Trophoblast cell (in vitro differentiated cells and primary cell): ENCODE data around the gene AGBL4.

Experiments
- DNase-seq, 2 donors: peaks; one replicate each; pipeline ENCODE4 v3.0.0-alpha.2; 2016
- H2AFZ ChIP-seq: 2 replicates; pipeline ENCODE4 v1.6.1; 2013; ENCODE audit warnings: low read length, moderate library complexity, mild to moderate bottlenecking; ENCODE audit not compliant: insufficient read depth, poor library complexity
- H2AK5ac ChIP-seq: 2 replicates; pipeline ENCODE4 v1.6.1; 2013; ENCODE audit warnings: mild to moderate bottlenecking, low read length
- H2BK120ac ChIP-seq: 2 replicates; pipeline ENCODE4 v1.6.1; 2013; ENCODE audit warnings: low read length, mild to moderate bottlenecking, moderate library complexity; ENCODE audit not compliant: insufficient read depth, poor library complexity
- H2BK12ac ChIP-seq: 2 replicates; pipeline ENCODE4 v1.6.1; 2013; ENCODE audit warnings: mild to moderate bottlenecking, low read length, moderate library complexity
- H2BK5ac ChIP-seq: 2 replicates; pipeline ENCODE4 v1.6.1; 2013; ENCODE audit warnings: low read length, low read depth, moderate library complexity, mild to moderate bottlenecking; ENCODE audit not compliant: poor library complexity
- H3K14ac ChIP-seq: 2 replicates; pipeline ENCODE4 v1.6.1; 2013; ENCODE audit warnings: mild to moderate bottlenecking, low read length
- H3K18ac ChIP-seq: 2 replicates; pipeline ENCODE4 v1.6.1; 2013; ENCODE audit warnings: mild to moderate bottlenecking, low read length
- H3K23ac ChIP-seq: 2 replicates; pipeline ENCODE4 v1.6.1; 2013; ENCODE audit warnings: low read length
- H3K27ac ChIP-seq: 2 replicates; pipeline ENCODE4 v1.5.1; 2013; ENCODE audit warnings: low read depth, mild to moderate bottlenecking, inconsistent platforms, low read length, moderate library complexity
- H3K27me3 ChIP-seq: 2 replicates; pipeline ENCODE4 v1.6.1; 2013; ENCODE audit warnings: inconsistent platforms, mild to moderate bottlenecking, low read length, moderate library complexity; ENCODE audit not compliant: insufficient read depth
- H3K36me3 ChIP-seq, 2 experiments: 1 replicate in 1 of 2; 2 replicates in 1 of 2; pipeline ENCODE4 v1.6.1; 2013; ENCODE audit warnings: low read length in 2 of 2, mild to moderate bottlenecking in 2 of 2, moderate library complexity in 1 of 2; ENCODE audit not compliant: insufficient read depth in 2 of 2, control insufficient read depth in 1 of 2
- H3K4ac ChIP-seq: 2 replicates; pipeline ENCODE4 v1.6.1; 2013; ENCODE audit warnings: low read depth, mild to moderate bottlenecking, low read length, moderate library complexity
- H3K4me1 ChIP-seq, 2 experiments: 1 replicate in 1 of 2; 2 replicates in 1 of 2; pipeline ENCODE4 v1.6.1; 2013; ENCODE audit warnings: low read length in 2 of 2, mild to moderate bottlenecking in 2 of 2, moderate library complexity in 1 of 2; ENCODE audit not compliant: insufficient read depth in 2 of 2, control insufficient read depth in 1 of 2
- H3K4me2 ChIP-seq: 2 replicates; pipeline ENCODE4 v1.6.1; 2013; ENCODE audit warnings: inconsistent platforms, mild to moderate bottlenecking, low read length, moderate library complexity
- H3K4me3 ChIP-seq: 2 replicates; pipeline ENCODE4 v1.5.1; 2013; ENCODE audit warnings: mild to moderate bottlenecking, low read depth, low read length, inconsistent platforms
- H3K79me1 ChIP-seq: one replicate; pipeline ENCODE4 v1.6.1; 2013; ENCODE audit warnings: low read length
- H3K79me2 ChIP-seq: 2 replicates; pipeline ENCODE4 v1.6.1; 2013; ENCODE audit warnings: low read length, mild to moderate bottlenecking; ENCODE audit not compliant: control insufficient read depth, insufficient read depth, poor library complexity
- H3K9ac ChIP-seq: 2 replicates; pipeline ENCODE4 v1.6.1; 2013; ENCODE audit warnings: mild to moderate bottlenecking, low read length
- H3K9me3 ChIP-seq: 2 replicates; pipeline ENCODE4 v1.6.1; 2013; ENCODE audit warnings: low read depth, mild to moderate bottlenecking, control low read depth, inconsistent platforms, low read length; ENCODE audit not compliant: insufficient read depth
- H4K12ac ChIP-seq: 2 replicates; pipeline ENCODE4 v1.6.1; 2013; ENCODE audit warnings: low read depth, mild to moderate bottlenecking, low read length, moderate library complexity
- H4K8ac ChIP-seq: 2 replicates; pipeline ENCODE4 v1.6.1; 2013; ENCODE audit warnings: low read depth, mild to moderate bottlenecking, low read length, moderate library complexity
- H4K91ac ChIP-seq: one replicate; pipeline ENCODE4 v1.6.1; 2013; ENCODE audit warnings: low read depth, mild to moderate bottlenecking, low read length, moderate library complexity
- WGBS: extraction: QIAGEN DNeasy Blood & Tissue Kit; methylation state at CpG from one replicate; pipeline ENCODE4 v1.1.7; 2013; ENCODE audit warnings: missing lambda C conversion rate; ENCODE audit not compliant: insufficient read length, insufficient coverage; ENCODE audit errors: extremely low coverage; 5-methylcytosine and 5-hydroxymethylcytosine counted together

Gene AGBL4

DNA sequence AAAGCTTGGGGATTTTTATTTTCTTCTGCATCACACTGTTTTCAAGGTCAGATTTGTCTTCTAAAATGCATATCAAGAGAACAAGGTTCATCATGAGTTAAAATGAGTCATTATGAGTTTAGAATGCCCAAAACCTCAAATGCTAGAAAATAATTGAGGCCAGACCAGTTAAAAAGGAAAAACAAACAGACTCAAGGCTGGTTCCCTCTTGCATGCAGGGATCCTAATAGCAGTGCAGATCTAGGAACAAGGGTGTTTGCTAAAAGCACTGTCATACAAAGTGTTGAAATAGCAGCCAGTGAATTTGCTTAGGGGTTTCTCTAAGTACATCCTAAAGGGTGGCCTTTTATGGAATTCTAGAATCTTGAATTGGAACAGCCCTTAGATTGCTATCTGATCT is 1262.3 kb downstream of the AGBL4 start:
- no peak overlapping the region for H3K14ac ChIP-seq

DNA sequence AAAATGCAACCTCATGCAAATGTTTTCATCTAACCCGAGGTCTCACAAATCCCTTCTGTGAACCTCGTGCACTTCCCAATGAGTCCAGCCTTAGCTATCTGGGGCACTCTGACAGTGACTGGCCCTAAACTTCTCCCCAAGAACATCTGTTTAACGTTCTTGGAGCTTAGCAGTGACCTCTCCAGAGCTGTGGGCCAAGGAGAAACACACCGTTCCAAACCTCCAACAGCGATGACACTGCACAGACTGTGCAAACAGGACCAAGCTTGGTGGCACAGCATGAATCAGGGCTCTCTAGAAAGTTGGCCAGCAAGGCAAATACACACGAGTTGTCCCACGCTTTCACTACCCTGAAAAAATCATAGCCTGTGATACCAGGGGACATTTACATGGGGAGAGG is 1262.9 kb downstream of the AGBL4 start:
- no peak overlapping the region for H3K4ac ChIP-seq
- H3K9ac ChIP-seq = no peak overlapping the region
- H2BK120ac ChIP-seq = no peak overlapping the region
- H3K9me3 ChIP-seq = no peaks in the 10 kb centered on the region
- no peak overlapping the region for H4K91ac ChIP-seq
- no CpG with 5 or more reads among the region's 7 CpGs for WGBS
- H4K8ac ChIP-seq = no peak overlapping the region
- no peaks in the 10 kb centered on the region for H3K27me3 ChIP-seq
- H3K4me3 ChIP-seq = no peak overlapping the region
- H3K4me1 ChIP-seq = no peaks in the 10 kb centered on the region
- H2BK12ac ChIP-seq = no peak overlapping the region
- no peak overlapping the region for H3K14ac ChIP-seq
- H4K12ac ChIP-seq = no peak overlapping the region
- DNase-seq = no peak
- no peak overlapping the region for H2AFZ ChIP-seq
- no peak overlapping the region for H3K18ac ChIP-seq
- no peak overlapping the region for H3K4me2 ChIP-seq
- H2AK5ac ChIP-seq = no peak overlapping the region
- H3K79me1 ChIP-seq = no peaks in the 10 kb centered on the region
- H3K27ac ChIP-seq = no peak overlapping the region
- H2BK5ac ChIP-seq = no peak overlapping the region
- H3K23ac ChIP-seq = no peak overlapping the region
- no peaks in the 10 kb centered on the region for H3K79me2 ChIP-seq
- peaks cover 6 to 7% of the 10 kb centered on the region in 2 experiments for H3K36me3 ChIP-seq

More for the DNA sequence above, 1262.3 kb downstream of the AGBL4 start:
- Histone ChIP-seq H3K79me1 (no peaks in the 10 kb centered on the region), H3K36me3 (peaks cover 6 to 7% of the 10 kb centered on the region in 2 experiments), H2AK5ac (no peak overlapping the region), H2BK5ac (no peak overlapping the region), H3K4me1 (no peaks in the 10 kb centered on the region), H2AFZ (no peak overlapping the region), H4K91ac (no peak overlapping the region), H3K4ac (no peak overlapping the region), H2BK12ac (no peak overlapping the region), H3K18ac (no peak overlapping the region), H3K4me3 (no peak overlapping the region), H3K9me3 (no peaks in the 10 kb centered on the region), H3K27ac (no peak overlapping the region), H3K23ac (no peak overlapping the region), H3K27me3 (no peaks in the 10 kb centered on the region), H4K12ac (no peak overlapping the region), H3K9ac (no peak overlapping the region), H3K4me2 (no peak overlapping the region), H2BK120ac (no peak overlapping the region), H4K8ac (no peak overlapping the region), H3K79me2 (no peaks in the 10 kb centered on the region)
- no peak for DNase-seq

- Histone ChIP-seq H4K8ac (no peak overlapping the region), H3K4me2 (no peak overlapping the region), H3K14ac (no peak overlapping the region), H2AK5ac (no peak overlapping the region), H3K4me1 (no peaks in the 10 kb centered on the region), H3K4ac (no peak overlapping the region), H2BK120ac (no peak overlapping the region), H3K4me3 (no peak overlapping the region), H3K18ac (no peak overlapping the region), H3K79me1 (no peaks in the 10 kb centered on the region), H2BK12ac (no peak overlapping the region), H2BK5ac (no peak overlapping the region), H4K12ac (no peak overlapping the region), H3K9ac (no peak overlapping the region), H3K27ac (no peak overlapping the region), H3K27me3 (no peaks in the 10 kb centered on the region), H3K79me2 (no peaks in the 10 kb centered on the region), H3K36me3 (peaks cover 6 to 7% of the 10 kb centered on the region in 2 experiments), H3K23ac (no peak overlapping the region), H3K9me3 (no peaks in the 10 kb centered on the region), H4K91ac (no peak overlapping the region), H2AFZ (no peak overlapping the region)
- DNase-seq = no peak
- WGBS = no CpG with 5 or more reads among the region's 18 CpGs
These were observed 1264.8 kb downstream of the AGBL4 start for GRCh38 chr1:48758976-48759375.

GRCh38 chr1:48757363-48757762 is 1266.4 kb downstream of the AGBL4 start:
- Histone ChIP-seq H3K18ac (no peak overlapping the region), H3K79me2 (no peaks in the 10 kb centered on the region), H3K4me3 (no peak overlapping the region), H3K36me3 (peaks cover 6 to 7% of the 10 kb centered on the region in 2 experiments), H3K4me2 (no peak overlapping the region), H4K91ac (no peak overlapping the region), H4K8ac (no peak overlapping the region), H3K14ac (no peak overlapping the region), H2AK5ac (no peak overlapping the region), H2BK5ac (no peak overlapping the region), H3K23ac (no peak overlapping the region), H3K27ac (no peak overlapping the region), H3K4ac (no peak overlapping the region), H3K27me3 (no peaks in the 10 kb centered on the region), H3K9me3 (no peaks in the 10 kb centered on the region), H2AFZ (no peak overlapping the region), H3K79me1 (no peaks in the 10 kb centered on the region), H2BK120ac (no peak overlapping the region), H2BK12ac (no peak overlapping the region), H3K9ac (no peak overlapping the region), H3K4me1 (no peaks in the 10 kb centered on the region), H4K12ac (no peak overlapping the region)
- no CpG with 5 or more reads among the region's 2 CpGs for WGBS
- no peak for DNase-seq
